Measurements from ENCODE around the gene FBP1. TPM values are rescaled to one million over a fixed set of nuclear protein-coding genes. Genes with fewer than 3 reads are reported as not detected.

The FBP1 gene
- polyA plus RNA-seq, 1 experiment, result not detected

GRCh38 chr9:94675008-94675881, 35.9 kb upstream of the FBP1 start:
- CTCF ChIA-PET, result interaction anchor here (1.1 to 5.0 kb wide), 2 partner anchors 454 to 493 kb away, joined by 3 to 50 read pairs; no protein-coding TSS in a partner anchor
- Histone ChIP-seq H3K27me3 (ENCODE audit: control insufficient read depth, insufficient read depth, low read length) (no peaks in the 10 kb centered on the region), H3K4me3 (ENCODE audit: low read depth, low read length) (no peak overlapping the region), H3K27ac (ENCODE audit: low read depth, low read length) (no peak overlapping the region), H3K9me3 (ENCODE audit: control insufficient read depth, insufficient read depth, low read length) (peaks cover 4% of the 10 kb centered on the region; the same call in 1 of the 2 replicates)
- no peak for DNase-seq (ENCODE audit: low read depth, low spot score)
- POLR2A ChIA-PET, result no interaction called here
- TF ChIP-seq CTCF (IDR thresholded peaks at IDR 0.05; ENCODE audit: low read depth, low read length), result no peak

GRCh38 chr9:94672811-94673487, 33.6 kb upstream of the FBP1 start:
- DNase-seq (ENCODE audit: low read depth, low spot score), result no peak
- Histone ChIP-seq H3K27ac (ENCODE audit: low read depth, low read length) (no peak overlapping the region), H3K9me3 (ENCODE audit: control insufficient read depth, insufficient read depth, low read length) (peaks cover 4% of the 10 kb centered on the region; the same call in 1 of the 2 replicates), H3K4me3 (ENCODE audit: low read depth, low read length) (no peak overlapping the region), H3K27me3 (ENCODE audit: control insufficient read depth, insufficient read depth, low read length) (no peaks in the 10 kb centered on the region)
- POLR2A ChIA-PET, result no interaction called here
- no peak for TF ChIP-seq CTCF (IDR thresholded peaks at IDR 0.05; ENCODE audit: low read depth, low read length)
- CTCF ChIA-PET, result interaction anchor here (1.0 to 2.4 kb wide), 5 partner anchors 9 to 507 kb away, joined by 3 to 11 read pairs (median 5); no protein-coding TSS in a partner anchor

- peak; percentile 24 for DNase-seq (ENCODE audit: low read depth, low spot score)
- peaks cover 6% of the 10 kb centered on the region for H3K27me3 ChIP-seq (ENCODE audit: control insufficient read depth, insufficient read depth, low read length)
- ChIA-PET CTCF (interaction anchor here (0.5 to 5.9 kb wide), 43 partner anchors 8 to 1649 kb away, joined by 3 to 168 read pairs (median 4); no protein-coding TSS in a partner anchor), POLR2A (interaction anchor here (0.7 kb wide), 2 partner anchors 427 to 499 kb away, joined by 3 read pairs; no protein-coding TSS in a partner anchor)
- TF ChIP-seq CTCF (IDR thresholded peaks at IDR 0.05; ENCODE audit: low read depth, low read length), result peak; percentile 99
- no peak overlapping the region for H3K27ac ChIP-seq (ENCODE audit: low read depth, low read length)
- no peak overlapping the region for H3K4me3 ChIP-seq (ENCODE audit: low read depth, low read length)
- H3K9me3 ChIP-seq (ENCODE audit: control insufficient read depth, insufficient read depth, low read length), result no peaks in the 10 kb centered on the region
Measured at GRCh38 chr9:94668928-94669729, 29.8 kb upstream of the FBP1 start.

GRCh38 chr9:94668418-94668927, 29.2 kb upstream of the FBP1 start:
- CTCF ChIA-PET, result interaction anchor here (0.6 to 5.9 kb wide), 13 partner anchors 10 to 679 kb away, joined by 3 to 168 read pairs (median 5); no protein-coding TSS in a partner anchor
- DNase-seq (ENCODE audit: low read depth, low spot score), result no peak
- TF ChIP-seq CTCF (IDR thresholded peaks at IDR 0.05; ENCODE audit: low read depth, low read length), result no peak
- no peak overlapping the region for H3K27ac ChIP-seq (ENCODE audit: low read depth, low read length)
- POLR2A ChIA-PET, result interaction anchor here (0.7 kb wide), 1 partner anchor 427 kb away, joined by 3 read pairs; no protein-coding TSS in a partner anchor
- peaks cover 8% of the 10 kb centered on the region for H3K27me3 ChIP-seq (ENCODE audit: control insufficient read depth, insufficient read depth, low read length)
- no peaks in the 10 kb centered on the region for H3K9me3 ChIP-seq (ENCODE audit: control insufficient read depth, insufficient read depth, low read length)
- no peak overlapping the region for H3K4me3 ChIP-seq (ENCODE audit: low read depth, low read length)
